Tibial nerve (tissue), 4 donors: ENCODE measurements around the gene COBLL1.

Experiments used
- EP300 ChIP-seq, 2 donors: sonication (generic); formaldehyde crosslinking; IDR thresholded peaks; one replicate each; pipeline ENCODE4 v1.6.1; 2017; ENCODE audit warnings: antibody characterized with exemption in 2 of 2, mild to moderate bottlenecking in 1 of 2
- TF ChIP-seq, protein P1 (sequence below), 5 experiments: fragments of 200-600 bp in 3 of 5; fragments of 450-650 bp in 2 of 5; sonication (generic) in 3 of 5; IDR thresholded peaks; one replicate each; pipeline ENCODE4 v1.5.1; 2016 to 2019; ENCODE audit warnings: antibody characterized with exemption in 5 of 5, mild to moderate bottlenecking in 3 of 5, moderate library complexity in 2 of 5

DNA sequence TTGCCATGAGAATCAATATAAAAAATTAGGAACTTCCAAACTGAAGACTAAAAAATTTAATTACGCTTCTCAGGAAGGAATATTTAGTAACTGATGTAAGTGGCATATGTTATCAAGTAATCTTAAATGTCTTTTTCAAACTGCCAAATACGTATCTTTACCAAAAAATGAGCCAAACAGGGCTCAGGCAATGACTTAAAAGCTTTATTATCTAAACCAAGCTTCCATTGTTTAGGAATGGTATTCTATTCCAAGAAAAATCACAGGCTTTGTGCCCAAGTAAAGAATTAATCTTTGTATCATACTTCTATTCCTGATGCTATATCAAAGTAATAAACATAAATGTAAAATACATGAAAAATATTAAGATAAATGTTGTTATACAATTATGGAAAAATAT lies 148.7 kb downstream of the COBLL1 start:
- TF ChIP-seq, protein P1, sequence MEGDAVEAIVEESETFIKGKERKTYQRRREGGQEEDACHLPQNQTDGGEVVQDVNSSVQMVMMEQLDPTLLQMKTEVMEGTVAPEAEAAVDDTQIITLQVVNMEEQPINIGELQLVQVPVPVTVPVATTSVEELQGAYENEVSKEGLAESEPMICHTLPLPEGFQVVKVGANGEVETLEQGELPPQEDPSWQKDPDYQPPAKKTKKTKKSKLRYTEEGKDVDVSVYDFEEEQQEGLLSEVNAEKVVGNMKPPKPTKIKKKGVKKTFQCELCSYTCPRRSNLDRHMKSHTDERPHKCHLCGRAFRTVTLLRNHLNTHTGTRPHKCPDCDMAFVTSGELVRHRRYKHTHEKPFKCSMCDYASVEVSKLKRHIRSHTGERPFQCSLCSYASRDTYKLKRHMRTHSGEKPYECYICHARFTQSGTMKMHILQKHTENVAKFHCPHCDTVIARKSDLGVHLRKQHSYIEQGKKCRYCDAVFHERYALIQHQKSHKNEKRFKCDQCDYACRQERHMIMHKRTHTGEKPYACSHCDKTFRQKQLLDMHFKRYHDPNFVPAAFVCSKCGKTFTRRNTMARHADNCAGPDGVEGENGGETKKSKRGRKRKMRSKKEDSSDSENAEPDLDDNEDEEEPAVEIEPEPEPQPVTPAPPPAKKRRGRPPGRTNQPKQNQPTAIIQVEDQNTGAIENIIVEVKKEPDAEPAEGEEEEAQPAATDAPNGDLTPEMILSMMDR (IDR thresholded peaks at IDR 0.05) = no peak
- no peak for TF ChIP-seq EP300 (IDR thresholded peaks at IDR 0.05)
